ENCODE results near the gene C17orf78.
"Not testable (repeated sequence)": the region's sequence is repeated elsewhere in the genome, so short reads cannot be mapped to it uniquely, and the experiment has no call there.

Gene C17orf78

GRCh38 chr17:37429453-37429852 is 53.7 kb downstream of the C17orf78 start:
- in situ Hi-C loops (cut with MboI; ENCODE audit: low sequenced_read_pairs, unreplicated experiment) = no loop called here
- TF ChIP-seq CTCF (IDR thresholded peaks at IDR 0.05; ENCODE audit: borderline replicate concordance, control extremely low read depth, extremely low read depth, insufficient read depth, missing control alignments) = no peak
- no peak for DNase-seq (ENCODE audit: low spot score)

GRCh38 chr17:37430051-37430627 is 54.4 kb downstream of the C17orf78 start:
- TF ChIP-seq CTCF (IDR thresholded peaks at IDR 0.05; ENCODE audit: borderline replicate concordance, control extremely low read depth, extremely low read depth, insufficient read depth, missing control alignments) = no peak
- peak; percentile 58 for DNase-seq (ENCODE audit: low spot score)
- in situ Hi-C loops (cut with MboI; ENCODE audit: low sequenced_read_pairs, unreplicated experiment) = no loop called here

- no peak for TF ChIP-seq CTCF (IDR thresholded peaks at IDR 0.05; ENCODE audit: borderline replicate concordance, control extremely low read depth, extremely low read depth, insufficient read depth, missing control alignments)
- in situ Hi-C loops (cut with MboI; ENCODE audit: low sequenced_read_pairs, unreplicated experiment) = no loop called here
- DNase-seq (ENCODE audit: low spot score) = no peak
Observed at GRCh38 chr17:37432671-37433070, 56.9 kb downstream of the C17orf78 start.

- no peak for DNase-seq (ENCODE audit: low spot score)
- no peak for TF ChIP-seq CTCF (IDR thresholded peaks at IDR 0.05; ENCODE audit: borderline replicate concordance, control extremely low read depth, extremely low read depth, insufficient read depth, missing control alignments)
- in situ Hi-C loops (cut with MboI; ENCODE audit: low sequenced_read_pairs, unreplicated experiment) = no loop called here
Observed at GRCh38 chr17:37438141-37438540, 62.4 kb downstream of the C17orf78 start.

- DNase-seq (ENCODE audit: low spot score) = no peak
- no peak for TF ChIP-seq CTCF (IDR thresholded peaks at IDR 0.05; ENCODE audit: borderline replicate concordance, control extremely low read depth, extremely low read depth, insufficient read depth, missing control alignments)
- in situ Hi-C loops (cut with MboI; ENCODE audit: low sequenced_read_pairs, unreplicated experiment) = no loop called here
Observed at GRCh38 chr17:37440424-37440823, 64.6 kb downstream of the C17orf78 start.

GRCh38 chr17:37441369-37442014 is 65.7 kb downstream of the C17orf78 start:
- in situ Hi-C loops (cut with MboI; ENCODE audit: low sequenced_read_pairs, unreplicated experiment) = not testable (repeated sequence)
- peak; percentile 55 for DNase-seq (ENCODE audit: low spot score)

All from GM13976 (cell line).